Measurements from ENCODE around the gene UNC13D. TPM values are rescaled to one million over a fixed set of nuclear protein-coding genes. Genes with fewer than 3 reads are reported as not detected.
"Not testable (repeated sequence)": the region's sequence is repeated elsewhere in the genome, so short reads cannot be mapped to it uniquely, and the experiment has no call there.

Gene UNC13D
- polyA plus RNA-seq (2013, experiment 1 of 4) = 2.2 TPM
- polyA plus RNA-seq (2013, experiment 2 of 4) = 1.9 TPM
- polyA plus RNA-seq (2013, experiment 3 of 4) = 2.5 TPM
- polyA plus RNA-seq (2013, experiment 4 of 4) = 1.4 TPM

DNA sequence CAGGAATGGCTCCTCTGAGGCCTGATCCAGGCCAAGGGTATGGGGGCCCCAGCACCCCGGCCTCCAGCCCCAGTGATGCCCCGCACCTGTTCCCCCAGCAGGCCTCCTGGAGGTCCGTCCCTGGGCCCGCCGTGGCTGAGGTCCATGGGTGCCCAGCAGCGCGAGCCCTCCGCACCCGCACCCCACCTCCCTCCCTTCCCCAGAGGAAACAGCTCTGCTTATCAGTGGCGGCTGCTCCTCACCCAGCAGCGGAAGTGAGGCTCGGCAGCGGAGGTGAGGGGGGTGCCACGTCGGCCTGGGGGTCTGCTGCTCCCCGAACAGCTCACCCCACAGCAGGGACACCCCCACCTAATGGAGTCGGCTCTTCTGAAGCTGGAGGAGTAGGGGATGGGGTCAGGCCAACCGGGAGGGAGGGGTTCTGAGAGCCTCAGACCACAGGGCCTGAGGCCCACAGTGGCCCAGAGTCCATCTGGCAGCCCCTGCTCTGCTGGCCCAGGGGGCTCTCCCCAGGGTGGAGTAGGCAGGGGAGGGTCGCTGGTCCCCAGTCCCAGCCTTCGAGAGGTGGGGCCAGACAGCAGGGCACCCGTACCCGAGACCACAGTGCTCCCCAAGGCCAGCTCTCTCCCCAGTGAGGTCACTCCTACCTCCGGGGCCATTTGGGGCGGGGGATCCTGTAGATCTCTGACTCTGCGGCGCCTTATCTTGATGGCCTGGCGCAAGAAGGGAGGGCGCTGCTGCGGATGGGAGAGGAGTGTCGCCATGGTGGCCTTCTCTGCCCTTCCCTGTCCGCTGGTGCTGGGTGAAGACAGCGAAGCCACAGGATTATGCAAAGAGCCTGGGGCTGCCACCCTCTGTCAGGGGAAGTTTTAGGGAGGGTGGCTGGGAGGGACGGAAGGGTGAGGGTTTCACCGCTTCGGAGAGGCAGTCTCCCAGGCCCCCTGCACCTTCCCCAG is at the start of gene UNC13D:
TSS of gene UNC13D (minus strand) at position 828 of the 953 bp plus-strand sequence. CDS start at position 761, 67 bp downstream.
- Histone ChIP-seq H3K4me3 (ENCODE audit: insufficient read depth, low read depth, low read length) (no peak within 1 kb of the TSS), H3K36me3 (ENCODE audit: control insufficient read depth, insufficient read depth, low read length) (peaks cover 9% of the 10 kb centered on the region)
- WGBS, 2 experiments = 91 to 93% methylated on average over 35 of the region's 35 CpGs

DNA sequence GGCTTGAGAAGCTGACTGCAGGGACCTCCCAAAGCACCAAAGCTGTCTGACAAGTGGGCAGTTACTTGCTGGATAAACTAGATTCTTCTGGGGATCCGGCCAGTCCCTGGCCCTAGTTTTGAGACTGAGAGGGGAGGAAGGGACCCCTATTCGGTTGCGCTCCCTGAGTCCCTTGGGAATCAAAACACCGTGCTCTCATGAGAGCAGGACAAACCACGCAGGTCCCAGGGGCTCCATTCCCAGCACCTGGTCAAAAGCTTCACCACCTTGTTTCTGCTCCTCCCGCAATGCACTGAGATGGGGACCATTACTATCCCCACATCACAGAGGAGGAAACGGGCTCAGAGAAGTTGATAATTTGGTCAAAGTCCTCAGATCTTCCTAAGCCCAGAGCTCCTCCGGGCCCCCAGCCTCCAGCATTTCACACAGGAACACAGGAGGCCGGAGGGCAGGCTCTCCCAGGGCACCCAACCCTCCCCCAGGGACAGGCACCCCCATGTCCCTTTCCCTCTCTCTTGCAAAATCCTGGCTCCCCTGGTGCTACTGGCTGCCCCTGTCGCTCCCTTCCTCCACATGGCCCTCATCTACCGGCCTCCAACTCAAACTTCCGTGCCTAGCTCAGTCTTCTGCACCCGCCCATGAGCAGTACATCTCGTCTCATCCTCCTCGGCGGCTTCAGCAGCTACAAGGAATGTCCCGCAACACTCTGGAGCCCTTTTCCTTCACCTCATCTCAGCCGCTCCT is 49.3 kb upstream of the UNC13D start:
- WGBS, 2 experiments = 93% methylated on average over 18 of the region's 18 CpGs
- H3K36me3 ChIP-seq (ENCODE audit: control insufficient read depth, insufficient read depth, low read length) = peaks cover 9% of the 10 kb centered on the region
- no peaks in the 10 kb centered on the region for H3K9me3 ChIP-seq (ENCODE audit: control insufficient read depth, low read length)
- H3K4me1 ChIP-seq (ENCODE audit: control insufficient read depth, insufficient read depth, low read length) = peaks cover 32% of the 10 kb centered on the region
- no peaks in the 10 kb centered on the region for H3K27me3 ChIP-seq (ENCODE audit: control insufficient read depth, insufficient read depth, low read length, poor library complexity, severe bottlenecking)
- H3K4me3 ChIP-seq (ENCODE audit: insufficient read depth, low read depth, low read length) = no peak overlapping the region
- H3K27ac ChIP-seq (ENCODE audit: insufficient read depth, low read depth, low read length, poor library complexity, severe bottlenecking) = no peak overlapping the region

More for the DNA sequence above, at the start of gene UNC13D:
- Histone ChIP-seq H3K27ac (ENCODE audit: insufficient read depth, low read depth, low read length, poor library complexity, severe bottlenecking) (no peak within 1 kb of the TSS), H3K4me1 (ENCODE audit: control insufficient read depth, insufficient read depth, low read length) (peaks cover 4% of the 10 kb centered on the region), H3K27me3 (ENCODE audit: control insufficient read depth, insufficient read depth, low read length, poor library complexity, severe bottlenecking) (no peaks in the 10 kb centered on the region), H3K9me3 (ENCODE audit: control insufficient read depth, low read length) (no peaks in the 10 kb centered on the region)

DNA sequence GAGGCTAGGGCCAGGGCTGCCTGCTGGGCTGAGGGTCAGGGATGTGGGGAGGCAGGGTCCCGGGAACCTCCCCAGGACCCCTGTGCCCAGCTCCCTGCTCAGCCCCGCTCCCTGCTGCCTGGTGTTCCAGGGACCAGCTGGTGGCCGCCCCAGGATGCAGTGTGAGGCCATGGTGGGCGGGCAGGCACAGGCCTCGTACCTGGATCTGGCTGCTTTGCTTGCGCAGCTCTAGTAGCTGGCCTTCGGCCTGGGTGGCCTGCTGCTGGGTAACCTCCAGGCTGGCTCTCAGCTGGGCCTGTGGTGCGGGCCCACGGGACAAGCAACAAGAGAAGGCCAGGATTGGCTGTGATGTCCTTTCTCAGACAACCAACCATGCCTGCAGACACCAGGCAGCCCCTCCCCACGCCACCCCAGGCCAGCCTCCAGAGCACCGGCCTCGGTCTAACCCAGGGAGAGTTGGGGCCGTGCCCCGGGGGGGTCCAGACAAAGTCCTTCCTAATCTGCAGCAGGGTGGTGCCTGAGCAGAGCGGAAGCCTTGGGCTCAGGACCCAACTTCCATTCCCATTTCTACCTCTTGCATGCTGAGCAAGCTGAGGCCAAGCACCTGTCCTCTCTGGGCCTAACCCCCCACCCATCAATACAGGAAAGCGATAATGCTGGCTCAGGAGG is 48.5 kb upstream of the UNC13D start:
- no peaks in the 10 kb centered on the region for H3K27me3 ChIP-seq (ENCODE audit: control insufficient read depth, insufficient read depth, low read length, poor library complexity, severe bottlenecking)
- H3K36me3 ChIP-seq (ENCODE audit: control insufficient read depth, insufficient read depth, low read length) = peaks cover 5% of the 10 kb centered on the region
- WGBS, 2 experiments = 88 to 90% methylated on average over 16 of the region's 16 CpGs
- peaks cover 32% of the 10 kb centered on the region for H3K4me1 ChIP-seq (ENCODE audit: control insufficient read depth, insufficient read depth, low read length)
- no peaks in the 10 kb centered on the region for H3K9me3 ChIP-seq (ENCODE audit: control insufficient read depth, low read length)
- H3K27ac ChIP-seq (ENCODE audit: insufficient read depth, low read depth, low read length, poor library complexity, severe bottlenecking) = no peak overlapping the region
- H3K4me3 ChIP-seq (ENCODE audit: insufficient read depth, low read depth, low read length) = no peak overlapping the region

DNA sequence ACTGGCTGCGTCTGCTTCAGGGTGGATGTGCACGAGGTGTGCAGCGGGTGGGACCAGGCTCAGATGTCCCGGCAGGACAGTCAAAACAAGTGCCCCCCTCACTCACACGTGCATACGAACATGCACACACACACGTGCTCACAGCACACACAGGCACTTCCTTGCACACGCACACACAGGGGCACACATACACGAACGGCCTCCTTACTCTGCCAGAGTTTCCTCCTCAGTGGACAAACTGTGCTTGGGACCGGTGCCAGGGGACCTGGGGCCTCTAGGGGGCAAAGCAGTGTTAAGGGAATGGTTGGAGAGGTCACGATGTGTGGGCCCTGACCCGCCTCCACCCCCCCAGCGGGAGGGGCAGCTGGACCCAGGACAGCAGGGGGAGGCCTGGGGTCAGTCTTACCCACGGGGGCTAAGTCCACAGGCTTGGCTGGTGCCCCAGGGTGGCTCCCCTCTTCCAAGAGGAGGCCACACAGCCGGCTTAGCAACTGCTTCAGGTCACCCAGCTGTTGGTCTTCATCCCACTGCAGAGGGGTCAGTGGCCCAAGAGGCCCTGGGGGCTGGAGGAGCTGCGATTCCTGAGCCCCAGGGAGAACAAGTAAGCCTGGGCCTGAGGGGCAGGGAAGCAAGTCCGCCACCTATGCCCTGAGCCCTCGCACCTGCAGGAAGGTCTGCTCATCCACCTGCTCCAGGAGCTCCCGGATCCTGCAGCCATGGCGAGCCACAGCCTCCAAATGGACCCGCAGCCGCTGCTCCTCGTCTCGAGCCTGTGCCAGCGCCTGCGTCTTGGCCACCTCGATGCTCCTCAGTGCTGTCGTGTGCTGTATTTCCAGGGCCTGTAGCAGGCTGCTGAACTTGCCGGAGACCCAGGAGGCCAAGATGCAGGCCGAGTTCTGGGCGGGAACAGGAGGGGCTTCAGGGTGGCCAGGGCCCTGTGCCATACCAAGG is 47.7 kb upstream of the UNC13D start:
- WGBS, 2 experiments = 89 to 91% methylated on average over 32 of the region's 32 CpGs
- peak overlapping the region; percentile 53 for H3K27ac ChIP-seq (ENCODE audit: insufficient read depth, low read depth, low read length, poor library complexity, severe bottlenecking)
- H3K36me3 ChIP-seq (ENCODE audit: control insufficient read depth, insufficient read depth, low read length) = peaks cover 5% of the 10 kb centered on the region
- peaks cover 27% of the 10 kb centered on the region for H3K4me1 ChIP-seq (ENCODE audit: control insufficient read depth, insufficient read depth, low read length)
- H3K9me3 ChIP-seq (ENCODE audit: control insufficient read depth, low read length) = no peaks in the 10 kb centered on the region
- H3K4me3 ChIP-seq (ENCODE audit: insufficient read depth, low read depth, low read length) = no peak overlapping the region
- no peaks in the 10 kb centered on the region for H3K27me3 ChIP-seq (ENCODE audit: control insufficient read depth, insufficient read depth, low read length, poor library complexity, severe bottlenecking)

DNA sequence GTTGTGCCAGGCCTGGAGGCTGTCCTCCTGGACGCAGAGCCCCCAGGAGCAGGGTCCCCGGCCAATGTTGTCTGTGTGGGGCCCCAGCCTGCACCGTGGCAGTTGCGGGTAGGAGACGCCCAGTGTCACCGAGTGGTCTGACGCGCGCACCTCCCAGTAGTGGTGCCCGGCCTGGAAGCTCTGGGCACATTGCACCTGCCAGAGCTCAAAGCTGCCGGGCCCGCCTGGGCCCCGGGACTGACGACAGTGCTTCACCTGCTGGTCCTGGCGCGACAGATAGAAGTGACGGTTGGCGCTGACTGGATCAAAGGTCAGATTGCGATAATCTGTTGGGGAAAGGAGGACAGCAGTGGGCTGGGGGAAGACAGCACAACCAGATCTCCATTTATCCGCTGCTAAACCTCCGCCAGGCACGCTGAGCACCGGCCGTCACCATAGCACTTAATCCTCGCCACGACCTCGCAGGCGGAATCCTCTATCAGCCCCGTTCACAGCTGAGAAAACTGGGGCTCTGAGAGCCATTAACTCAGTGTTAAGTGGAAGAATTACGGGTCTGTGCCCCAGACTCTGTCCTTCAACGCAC is 46.9 kb upstream of the UNC13D start:
- H3K9me3 ChIP-seq (ENCODE audit: control insufficient read depth, low read length) = no peaks in the 10 kb centered on the region
- peaks cover 27% of the 10 kb centered on the region for H3K4me1 ChIP-seq (ENCODE audit: control insufficient read depth, insufficient read depth, low read length)
- no peaks in the 10 kb centered on the region for H3K27me3 ChIP-seq (ENCODE audit: control insufficient read depth, insufficient read depth, low read length, poor library complexity, severe bottlenecking)
- H3K27ac ChIP-seq (ENCODE audit: insufficient read depth, low read depth, low read length, poor library complexity, severe bottlenecking) = peak overlapping the region; percentile 53
- H3K4me3 ChIP-seq (ENCODE audit: insufficient read depth, low read depth, low read length) = no peak overlapping the region
- H3K36me3 ChIP-seq (ENCODE audit: control insufficient read depth, insufficient read depth, low read length) = peaks cover 5% of the 10 kb centered on the region
- 95% methylated on average over 31 of the region's 31 CpGs for WGBS, 2 experiments

DNA sequence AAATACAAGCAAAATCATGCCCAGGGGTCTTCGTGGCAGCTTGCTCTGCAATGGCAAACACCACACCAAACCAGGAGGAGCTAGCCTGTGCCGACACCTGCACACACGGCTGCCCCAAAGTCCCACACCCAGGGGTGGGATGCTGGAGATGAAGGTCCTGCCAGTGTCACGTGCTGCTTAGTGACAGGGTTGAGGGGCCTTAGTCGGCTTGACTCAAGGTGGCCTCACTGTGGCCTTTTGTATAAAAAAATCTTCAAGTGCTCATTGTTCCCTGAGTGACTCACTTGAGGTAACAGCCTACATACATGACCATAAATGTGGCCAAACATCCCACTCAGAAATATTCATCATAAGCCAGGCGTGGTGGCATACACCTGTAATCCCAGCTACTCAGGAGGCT is 45.2 kb upstream of the UNC13D start:
- H3K27me3 ChIP-seq (ENCODE audit: control insufficient read depth, insufficient read depth, low read length, poor library complexity, severe bottlenecking) = no peaks in the 10 kb centered on the region
- WGBS, 2 experiments = 91 to 92% methylated on average over 6 of the region's 6 CpGs

DNA sequence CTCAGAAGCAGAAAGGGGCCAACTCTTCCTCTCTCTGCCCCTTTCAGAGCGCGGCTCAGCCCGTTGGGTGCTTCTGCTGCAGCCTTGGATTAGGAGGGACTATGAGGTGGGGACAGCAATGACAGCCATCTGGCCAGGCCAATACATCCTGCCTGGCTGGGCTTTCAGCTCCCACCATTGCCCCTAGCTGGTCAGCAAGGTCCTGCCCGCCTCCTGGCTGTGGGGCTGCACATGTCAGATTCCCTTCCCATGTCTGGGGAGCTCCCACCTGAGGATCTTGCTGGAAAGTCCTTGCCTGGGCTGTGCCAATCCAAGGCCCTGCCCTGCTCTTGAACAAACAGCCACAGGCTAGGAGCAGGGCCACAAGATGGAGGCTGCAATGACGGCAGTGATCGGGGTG is 44.3 kb upstream of the UNC13D start:
- peaks cover 8% of the 10 kb centered on the region for H3K4me1 ChIP-seq (ENCODE audit: control insufficient read depth, insufficient read depth, low read length)
- no peaks in the 10 kb centered on the region for H3K9me3 ChIP-seq (ENCODE audit: control insufficient read depth, low read length)
- H3K27me3 ChIP-seq (ENCODE audit: control insufficient read depth, insufficient read depth, low read length, poor library complexity, severe bottlenecking) = no peaks in the 10 kb centered on the region
- peaks cover 5% of the 10 kb centered on the region for H3K36me3 ChIP-seq (ENCODE audit: control insufficient read depth, insufficient read depth, low read length)
- H3K4me3 ChIP-seq (ENCODE audit: insufficient read depth, low read depth, low read length) = no peak overlapping the region
- H3K27ac ChIP-seq (ENCODE audit: insufficient read depth, low read depth, low read length, poor library complexity, severe bottlenecking) = no peak overlapping the region
- 92% methylated on average over 4 of the region's 6 CpGs for WGBS, 2 experiments

More for the DNA sequence above, 45.2 kb upstream of the UNC13D start:
- Histone ChIP-seq H3K27ac (ENCODE audit: insufficient read depth, low read depth, low read length, poor library complexity, severe bottlenecking) (no peak overlapping the region), H3K4me3 (ENCODE audit: insufficient read depth, low read depth, low read length) (no peak overlapping the region), H3K4me1 (ENCODE audit: control insufficient read depth, insufficient read depth, low read length) (peaks cover 16% of the 10 kb centered on the region), H3K9me3 (ENCODE audit: control insufficient read depth, low read length) (no peaks in the 10 kb centered on the region), H3K36me3 (ENCODE audit: control insufficient read depth, insufficient read depth, low read length) (peaks cover 5% of the 10 kb centered on the region)

DNA sequence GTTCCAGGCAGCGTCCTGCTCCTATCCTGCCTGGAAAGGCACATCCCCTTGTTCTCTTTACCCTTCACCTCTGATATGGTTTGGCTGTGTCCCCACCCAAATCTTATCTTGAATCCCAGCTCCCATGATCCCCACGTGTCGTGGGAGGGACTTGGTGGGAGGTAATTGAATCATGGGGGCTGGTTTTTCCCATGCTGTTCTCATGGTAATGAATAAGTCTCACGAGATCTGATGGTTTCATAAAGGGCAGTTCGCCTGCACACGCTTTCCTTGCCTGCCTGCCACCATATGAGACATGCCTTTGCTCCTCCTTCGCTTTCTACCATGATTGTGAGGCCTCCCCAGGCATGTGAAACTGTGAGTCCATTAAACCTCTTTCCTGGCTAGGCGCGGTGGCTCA is 41.7 kb upstream of the UNC13D start:
- not testable (repeated sequence) for H3K27me3 ChIP-seq (ENCODE audit: control insufficient read depth, insufficient read depth, low read length, poor library complexity, severe bottlenecking); H3K27ac ChIP-seq (ENCODE audit: insufficient read depth, low read depth, low read length, poor library complexity, severe bottlenecking); H3K4me3 ChIP-seq (ENCODE audit: insufficient read depth, low read depth, low read length); H3K9me3 ChIP-seq (ENCODE audit: control insufficient read depth, low read length); H3K4me1 ChIP-seq (ENCODE audit: control insufficient read depth, insufficient read depth, low read length); H3K36me3 ChIP-seq (ENCODE audit: control insufficient read depth, insufficient read depth, low read length)
- 91 to 94% methylated on average over 9 of the region's 9 CpGs for WGBS, 2 experiments

DNA sequence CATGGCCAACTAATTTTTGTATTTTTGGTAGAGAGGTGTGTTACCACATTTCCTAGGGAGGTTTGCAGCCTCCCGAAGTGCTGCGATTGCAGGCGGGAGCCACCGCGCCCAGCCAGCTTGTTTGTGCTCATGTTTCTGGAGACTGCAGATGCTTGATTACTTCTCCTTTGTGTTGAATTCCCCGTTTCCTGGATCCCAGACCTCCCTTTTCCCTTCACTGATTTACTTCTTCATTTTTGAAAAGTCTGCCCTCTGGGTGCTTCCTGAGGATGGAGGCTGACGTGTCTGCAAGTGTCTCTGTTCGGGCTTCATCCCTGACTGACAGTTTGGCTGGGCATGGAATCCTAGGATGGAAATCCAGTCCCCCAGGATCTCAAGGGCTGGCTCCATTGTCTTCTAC is 41.2 kb upstream of the UNC13D start:
- Histone ChIP-seq H3K4me3 (ENCODE audit: insufficient read depth, low read depth, low read length) (no peak overlapping the region), H3K4me1 (ENCODE audit: control insufficient read depth, insufficient read depth, low read length) (no peaks in the 10 kb centered on the region), H3K27me3 (ENCODE audit: control insufficient read depth, insufficient read depth, low read length, poor library complexity, severe bottlenecking) (no peaks in the 10 kb centered on the region), H3K27ac (ENCODE audit: insufficient read depth, low read depth, low read length, poor library complexity, severe bottlenecking) (no peak overlapping the region), H3K36me3 (ENCODE audit: control insufficient read depth, insufficient read depth, low read length) (peaks cover 5% of the 10 kb centered on the region), H3K9me3 (ENCODE audit: control insufficient read depth, low read length) (no peaks in the 10 kb centered on the region)
- WGBS, 2 experiments = 92% methylated on average over 8 of the region's 8 CpGs

All from ectodermal cell (in vitro differentiated cells).